Stimulated activated CD4-positive, alpha-beta T cell treated with anti-CD3 and anti-CD28 coated beads, TNF-alpha, amount 100 ng/mL, for 1 hour (primary cell): Measurements from ENCODE around the gene KREMEN1.

Experiments used
- DNase-seq, 3 donors: peaks; one replicate each; pipeline ENCODE4 v3.0.0-alpha.2; 2020; ENCODE audit warnings: low read depth in 3 of 3, low spot score in 1 of 3

KREMEN1 gene

GRCh38 chr22:29183971-29184848, 111.4 kb downstream of the KREMEN1 start:
- no peak for DNase-seq

GRCh38 chr22:29184849-29185490, 112.1 kb downstream of the KREMEN1 start:
- DNase-seq: no peak

- DNase-seq: no peak
Measured at GRCh38 chr22:29186302-29186701, 113.5 kb downstream of the KREMEN1 start.

- no peak for DNase-seq
Measured at GRCh38 chr22:29187831-29188230, 115.0 kb downstream of the KREMEN1 start.

GRCh38 chr22:29190051-29190450, 117.2 kb downstream of the KREMEN1 start:
- no peak for DNase-seq

GRCh38 chr22:29190918-29191317, 118.1 kb downstream of the KREMEN1 start:
- DNase-seq: no peak

GRCh38 chr22:29193021-29193420, 120.2 kb downstream of the KREMEN1 start:
- DNase-seq: no peak

GRCh38 chr22:29194184-29194583, 121.3 kb downstream of the KREMEN1 start:
- no peak for DNase-seq

- no peak for DNase-seq
Measured at GRCh38 chr22:29195118-29195963, 122.5 kb downstream of the KREMEN1 start.

- DNase-seq: no peak
Measured at GRCh38 chr22:29195964-29196666, 123.3 kb downstream of the KREMEN1 start.

- DNase-seq: no peak
Measured at GRCh38 chr22:29197096-29197495, 124.3 kb downstream of the KREMEN1 start.

GRCh38 chr22:29198240-29198639, 125.4 kb downstream of the KREMEN1 start:
- no peak for DNase-seq

- no peak for DNase-seq
Measured at GRCh38 chr22:29199702-29200400, 127.0 kb downstream of the KREMEN1 start.

- DNase-seq: no peak
Measured at GRCh38 chr22:29200901-29201300, 128.1 kb downstream of the KREMEN1 start.

GRCh38 chr22:29201782-29202181, 128.9 kb downstream of the KREMEN1 start:
- DNase-seq: no peak

- peak in 2 of 3 donors; percentile 7 to 11 for DNase-seq
Measured at GRCh38 chr22:29202212-29203192, 129.7 kb downstream of the KREMEN1 start.

GRCh38 chr22:29203488-29204454, 130.9 kb downstream of the KREMEN1 start:
- DNase-seq: no peak
